Breast epithelium (tissue), 3 donors: Measurements from ENCODE around the gene GCNA.

Experiments used
- CTCF ChIP-seq, 3 donors: fragments of 450-650 bp; IDR thresholded peaks; one replicate each; pipeline ENCODE4 v1.5.1; 2016 to 2017; ENCODE audit warnings: antibody characterized with exemption in 3 of 3, mild to moderate bottlenecking in 3 of 3, moderate library complexity in 3 of 3
- POLR2A ChIP-seq: fragments of 450-650 bp; IDR thresholded peaks from one replicate; pipeline ENCODE4 v1.6.1; 2016; ENCODE audit warnings: antibody characterized with exemption, mild to moderate bottlenecking, moderate library complexity

DNA sequence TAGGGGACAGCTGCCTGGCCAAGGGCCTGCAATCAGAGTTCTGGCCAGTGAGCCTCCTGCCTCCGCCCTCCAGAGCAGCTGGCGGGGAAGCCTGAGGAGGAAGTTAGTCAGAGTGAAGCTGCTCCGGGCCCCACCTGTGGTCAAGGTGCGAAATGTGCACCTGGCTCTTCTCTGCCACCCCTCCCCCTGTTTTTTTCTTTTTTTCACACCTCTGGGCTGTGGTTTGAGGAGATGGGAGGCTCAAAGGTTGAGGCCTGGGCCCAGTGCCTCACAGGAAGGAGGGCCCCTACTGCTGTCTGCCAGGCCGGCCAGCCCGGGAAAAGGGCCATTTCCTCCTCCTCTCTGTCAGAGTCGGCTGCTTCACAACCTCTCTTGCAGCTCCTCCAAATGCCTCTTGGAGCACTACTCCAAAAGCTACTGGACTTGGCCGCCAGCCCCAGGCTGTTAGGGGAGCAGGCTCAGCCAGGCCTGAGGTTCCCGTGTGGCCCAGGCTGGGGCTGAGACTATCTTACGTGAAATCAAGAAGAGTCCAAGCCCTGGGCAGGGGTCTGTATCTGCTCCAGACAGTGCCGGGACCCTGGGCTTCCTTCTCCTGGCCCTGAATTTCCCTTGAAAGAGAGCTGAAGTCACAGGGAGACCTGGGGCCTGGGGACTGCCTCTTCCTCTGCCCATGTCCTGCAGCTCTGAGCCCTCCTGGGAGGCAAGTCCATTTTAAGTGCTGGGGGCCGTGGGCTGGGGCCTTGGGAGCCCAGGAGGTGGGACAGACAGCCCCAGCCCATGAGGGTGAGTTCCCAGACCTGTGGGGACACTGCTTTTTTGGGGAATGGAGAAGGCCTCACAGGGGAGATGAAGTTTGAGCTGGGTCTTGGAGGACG, 44.6 kb downstream of the GCNA start:
- TF ChIP-seq POLR2A (no peak), CTCF (IDR thresholded peaks at IDR 0.05) (no peak)
